Stimulated activated CD8-positive, alpha-beta memory T cell treated with anti-CD3 and anti-CD28 coated beads, Interleukin-15, amount 100 ng/mL, for 48 hours (primary cell): ENCODE results near the gene ADGRG6.
"Not testable (repeated sequence)": the region's sequence is repeated elsewhere in the genome, so short reads cannot be mapped to it uniquely, and the experiment has no call there.

Source experiments
- DNase-seq, 2 donors: peaks; one replicate each; pipeline ENCODE4 v3.0.0-alpha.2; 2020; ENCODE audit warnings: low read depth in 2 of 2

Gene ADGRG6

DNA sequence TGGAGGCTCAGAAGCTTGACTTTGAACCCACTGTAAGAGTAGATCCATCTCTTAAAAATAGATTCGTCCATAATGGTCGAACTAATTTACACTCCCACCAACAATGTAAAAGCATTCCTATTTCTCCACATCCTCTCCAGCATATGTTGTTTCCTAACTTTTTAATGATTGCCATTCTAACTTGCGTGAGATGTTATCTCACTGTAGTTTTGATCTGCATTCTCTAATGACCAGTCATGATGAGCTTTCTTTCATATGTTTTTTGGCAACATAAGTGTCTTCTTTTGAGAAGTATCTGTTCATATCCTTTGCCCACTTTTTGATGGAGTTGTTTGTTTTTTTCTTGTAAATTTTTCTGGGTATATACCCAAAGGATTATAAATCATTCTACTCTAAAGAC is 44.4 kb downstream of the ADGRG6 start:
- DNase-seq, result not testable (repeated sequence)

DNA sequence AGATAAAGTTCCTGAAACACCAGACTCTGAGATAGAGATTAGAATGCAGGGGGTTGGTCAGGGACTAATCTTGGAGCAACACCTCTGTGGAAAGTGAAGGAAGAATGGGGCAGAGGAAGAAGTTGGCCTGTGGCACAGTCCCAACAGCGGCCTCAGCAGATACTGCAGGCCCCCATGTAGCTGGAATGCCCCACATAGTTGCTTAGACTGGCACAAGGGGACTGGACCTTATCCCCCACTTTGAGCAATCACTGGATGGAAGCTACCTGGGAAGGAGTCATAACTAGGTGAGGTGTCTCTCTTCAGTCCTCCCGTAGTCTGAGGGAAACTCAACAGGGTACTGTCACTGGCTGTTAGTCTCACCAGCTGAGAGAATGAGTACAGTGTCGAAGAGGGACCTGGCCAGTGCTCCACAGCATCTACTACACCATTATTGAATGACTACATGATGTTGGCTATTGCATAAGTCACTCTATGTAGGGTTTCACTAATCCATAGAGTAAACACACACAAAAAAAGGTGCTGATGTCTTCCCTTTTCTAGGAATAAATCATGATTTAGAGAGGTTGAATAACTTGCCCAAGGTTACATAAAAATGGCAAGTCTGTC is 47.5 kb downstream of the ADGRG6 start:
- no peak for DNase-seq

DNA sequence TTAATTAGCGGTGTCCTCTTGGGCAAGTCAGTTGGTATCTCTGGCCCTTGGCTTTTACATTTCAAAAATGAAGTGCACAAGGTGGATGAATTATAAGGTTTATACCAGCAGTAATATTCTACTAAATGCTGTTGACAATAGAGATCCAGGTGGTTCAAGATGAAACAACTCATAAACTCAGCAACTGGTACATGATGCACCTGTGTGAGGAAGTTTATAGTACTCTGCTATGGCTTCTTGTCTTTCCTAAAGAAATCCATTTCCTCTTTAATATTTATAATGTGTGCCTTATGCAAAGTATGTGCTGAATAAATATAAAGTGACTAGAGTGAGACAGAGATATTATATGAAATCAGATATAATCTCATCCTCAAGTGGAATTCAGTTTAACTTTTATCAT is 48.5 kb downstream of the ADGRG6 start:
- DNase-seq, result no peak

DNA sequence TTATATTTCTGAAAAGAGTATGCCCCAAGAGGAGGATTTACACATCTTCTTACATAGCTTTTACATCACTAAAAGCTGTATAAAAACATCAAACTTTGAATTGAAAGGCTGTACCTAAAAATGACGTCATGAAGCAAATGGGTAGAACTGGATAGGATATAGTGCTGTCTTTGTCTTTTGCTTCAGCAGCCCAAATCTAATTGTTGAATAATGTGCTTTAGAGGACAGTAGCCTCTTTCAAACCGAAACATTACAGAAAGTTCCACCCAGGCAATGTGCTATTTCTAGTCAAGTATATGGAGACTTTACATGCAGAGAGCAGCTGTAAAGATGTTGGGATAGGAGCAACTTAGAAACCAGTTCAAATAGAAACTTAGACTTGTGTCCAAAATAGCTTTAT is 51.9 kb downstream of the ADGRG6 start:
- DNase-seq, result no peak

DNA sequence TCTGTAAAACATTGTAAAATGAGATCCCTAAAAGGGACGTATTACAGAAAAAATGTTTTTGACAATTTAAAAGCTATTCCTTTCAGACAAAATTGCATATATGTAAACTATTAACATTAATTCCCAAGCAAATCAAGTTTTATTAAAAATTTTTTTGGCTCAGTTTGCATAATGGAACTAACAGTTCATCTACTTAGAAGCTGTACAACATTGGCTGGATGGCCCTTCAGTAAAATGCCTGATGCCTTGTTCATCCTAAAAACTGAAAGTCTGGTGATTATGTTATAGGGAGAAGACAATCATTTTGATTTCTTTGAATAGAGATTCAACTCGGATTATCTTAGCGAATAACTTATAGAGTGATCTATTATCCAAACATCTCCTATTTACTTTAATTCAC is 52.8 kb downstream of the ADGRG6 start:
- no peak for DNase-seq

DNA sequence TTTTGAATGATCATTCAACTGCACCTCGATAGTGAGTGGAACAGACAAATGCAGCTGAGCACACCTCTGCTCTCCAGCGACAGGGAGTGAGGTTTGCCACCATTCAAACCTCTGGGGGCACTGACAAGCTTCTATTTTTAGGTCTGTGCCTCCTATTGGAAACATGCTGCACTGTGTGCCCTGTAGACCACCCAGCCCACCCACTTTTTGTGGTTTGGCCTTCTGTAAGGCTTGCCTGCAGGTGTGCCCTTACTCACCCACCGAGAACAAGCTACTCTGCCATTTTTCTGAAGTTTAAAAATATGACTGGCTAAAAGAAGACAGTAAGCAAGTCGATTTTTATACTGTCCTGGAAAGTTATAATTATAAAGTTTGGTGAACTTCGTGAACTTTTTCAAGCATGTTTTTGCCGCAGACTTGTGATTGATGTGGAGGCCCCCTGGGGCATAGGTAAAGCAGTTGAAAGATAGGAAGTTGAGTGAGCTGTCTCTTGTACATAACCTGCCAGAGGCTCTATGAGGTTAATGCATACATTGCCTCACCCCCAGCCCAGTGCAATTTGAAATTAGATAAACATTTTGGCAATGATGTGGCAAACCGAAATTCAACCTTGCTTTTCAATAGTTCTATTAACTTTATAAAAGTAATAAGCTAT is 53.8 kb downstream of the ADGRG6 start:
- peak in 1 of 2 donors; percentile 8 for DNase-seq

DNA sequence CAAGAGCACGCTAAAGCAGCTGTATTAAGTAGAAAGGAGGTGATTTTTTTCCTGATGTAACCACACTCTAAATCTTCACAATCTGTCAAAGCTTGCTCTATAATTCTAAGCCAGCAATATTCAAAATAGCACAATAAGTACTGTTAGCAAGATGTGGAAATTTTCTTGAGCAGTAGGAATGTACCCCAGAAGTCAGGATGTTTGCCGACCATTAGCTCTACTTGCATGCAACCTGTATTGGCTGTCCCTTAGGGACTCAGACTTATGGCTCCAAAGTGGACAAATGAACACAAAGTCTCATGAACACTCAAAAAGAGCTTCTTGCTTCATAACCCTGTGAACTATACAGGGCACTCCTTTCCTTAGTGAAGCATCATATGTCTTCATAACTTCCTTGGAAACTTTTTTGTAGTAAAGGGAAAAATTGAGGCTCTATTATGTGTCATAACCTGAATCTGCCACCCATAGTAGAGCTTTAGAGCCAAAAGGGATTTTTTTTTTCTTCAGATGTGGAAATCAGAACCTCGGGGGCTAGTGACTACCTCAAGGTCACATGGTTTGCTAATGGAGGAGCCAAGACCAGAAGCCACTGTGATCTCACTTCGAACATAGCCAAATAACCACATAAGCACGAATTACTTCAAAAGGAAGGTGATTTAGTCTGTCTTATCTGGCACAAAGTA is 54.5 kb downstream of the ADGRG6 start:
- DNase-seq, result no peak

DNA sequence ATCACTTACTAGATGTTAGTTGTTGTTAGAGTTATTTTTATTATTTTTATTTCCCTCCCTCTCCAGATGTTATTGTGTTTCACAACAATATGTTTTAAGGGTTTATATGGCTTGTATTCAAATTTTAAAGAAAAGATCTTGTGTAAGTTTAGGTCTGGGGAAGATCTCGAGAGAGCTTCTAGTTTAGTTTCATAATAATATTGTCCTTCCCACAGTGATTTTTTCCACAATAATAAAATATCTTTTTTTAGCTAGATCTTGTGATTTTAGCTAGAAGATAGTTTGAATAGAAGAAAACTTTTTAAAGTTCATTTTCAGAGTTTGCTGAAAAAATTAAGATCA is 55.0 kb downstream of the ADGRG6 start:
- DNase-seq, result no peak

DNA sequence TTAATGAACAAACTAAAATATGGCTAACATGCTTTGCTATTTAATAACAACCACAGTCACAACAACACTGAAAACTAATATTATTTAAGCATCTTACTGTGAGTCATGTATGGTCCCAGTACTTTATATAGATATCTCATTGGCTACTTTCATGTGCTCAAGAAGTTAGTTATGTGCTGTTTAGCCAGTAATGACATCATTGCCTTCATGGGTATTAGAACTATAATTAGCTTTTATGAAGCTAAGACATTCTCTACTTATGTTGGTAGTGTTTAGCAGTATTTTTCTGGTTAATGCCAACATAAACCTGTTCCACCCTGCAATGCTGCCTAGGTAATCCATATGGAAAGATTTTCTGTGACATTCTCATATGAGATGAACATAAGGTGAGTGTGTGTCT is 56.1 kb downstream of the ADGRG6 start:
- DNase-seq, result no peak

DNA sequence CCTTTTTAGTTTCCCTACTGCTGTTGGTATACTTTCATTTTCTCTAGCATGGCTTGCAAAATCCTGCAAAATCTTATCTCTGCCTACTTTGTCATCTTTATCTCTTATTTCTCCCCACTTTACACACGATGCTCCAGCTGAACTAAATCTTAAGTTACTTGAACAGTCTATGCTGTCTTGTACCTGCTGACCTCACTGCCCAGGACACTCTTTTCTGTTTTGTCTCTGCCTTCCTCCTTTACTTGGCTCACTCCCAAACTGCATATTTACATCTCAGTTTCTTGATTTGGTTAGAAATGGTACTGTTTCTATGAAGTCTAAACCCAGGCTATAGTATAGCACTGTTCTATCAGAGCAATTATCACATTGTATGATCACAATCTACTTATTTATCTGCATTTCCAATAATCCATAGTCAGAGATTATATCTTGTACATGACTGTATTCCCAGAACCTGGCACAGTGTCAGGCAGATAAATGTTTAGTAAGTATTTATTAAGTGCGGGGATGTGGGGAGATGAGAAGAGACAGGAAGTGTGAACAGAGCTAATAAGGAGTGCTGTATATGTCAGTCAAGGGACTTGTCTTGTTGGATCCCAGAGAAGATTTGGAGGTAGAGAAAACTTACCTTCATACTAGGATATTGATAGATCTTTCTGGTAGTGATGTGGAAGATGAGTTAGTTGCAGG is 57.6 kb downstream of the ADGRG6 start:
- DNase-seq, result no peak

DNA sequence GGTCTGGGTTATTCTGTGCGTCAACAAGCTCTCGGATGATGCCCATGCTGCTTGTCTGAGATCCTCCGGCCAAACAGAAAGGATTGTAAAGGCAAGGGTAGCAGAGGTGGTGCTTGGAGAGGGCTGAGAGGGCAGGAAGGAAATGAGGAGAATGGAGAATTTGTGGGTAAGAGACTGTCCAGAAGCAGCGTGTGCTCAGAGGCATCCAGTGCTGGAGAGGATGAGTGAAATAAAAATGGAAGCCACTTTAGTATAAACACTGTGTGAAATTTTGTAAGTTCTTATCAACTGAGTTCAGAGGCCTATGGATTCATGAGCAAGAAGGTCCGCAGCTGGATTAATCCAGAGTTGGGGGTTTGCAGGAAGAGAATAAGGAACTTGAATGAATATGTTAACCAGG is 59.5 kb downstream of the ADGRG6 start:
- DNase-seq, result no peak

DNA sequence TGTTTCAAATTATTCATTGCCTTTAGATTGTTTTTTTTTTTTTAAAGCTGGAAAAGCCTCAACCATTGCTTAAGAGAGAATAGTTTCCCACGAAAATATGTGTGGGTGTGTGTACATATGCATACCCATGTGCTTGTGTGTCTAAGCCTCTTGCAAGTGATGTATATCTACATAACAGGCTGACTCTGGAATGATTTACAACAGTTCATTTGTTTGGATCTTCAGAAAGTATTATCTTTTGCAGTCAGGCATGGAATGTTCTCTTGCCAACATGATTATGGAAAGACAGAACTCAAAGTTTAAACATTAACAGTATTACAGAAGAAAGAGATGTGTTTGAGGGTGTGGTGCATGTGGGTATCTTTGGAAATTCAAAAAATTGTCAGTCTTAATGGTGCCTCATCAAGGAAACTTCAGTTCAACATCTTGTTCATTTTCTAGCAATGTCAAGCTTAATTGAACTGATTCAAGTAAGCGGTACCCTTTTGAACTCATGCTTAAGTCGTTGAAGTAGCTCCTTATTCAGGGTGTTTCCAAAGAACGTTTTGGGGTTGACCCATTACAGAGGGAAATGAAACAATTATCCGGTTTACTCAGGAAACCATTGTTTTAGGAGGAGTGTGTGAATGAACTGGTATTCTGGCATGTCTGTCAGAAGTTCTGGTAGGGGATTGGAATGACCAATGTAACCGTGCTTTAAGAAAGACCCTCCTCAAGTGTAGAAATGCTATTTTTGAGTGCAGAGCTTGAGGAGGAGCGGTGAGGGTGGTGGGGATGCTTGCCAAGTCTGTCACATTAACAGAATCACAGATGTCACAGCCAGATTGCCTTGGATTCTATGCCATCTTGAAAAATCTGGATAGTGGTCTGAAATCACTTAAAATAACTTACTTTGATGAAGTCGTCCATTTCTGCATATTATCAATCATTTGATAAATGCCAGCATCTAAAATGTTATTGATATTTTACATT is 60.3 kb downstream of the ADGRG6 start:
- DNase-seq, result no peak

DNA sequence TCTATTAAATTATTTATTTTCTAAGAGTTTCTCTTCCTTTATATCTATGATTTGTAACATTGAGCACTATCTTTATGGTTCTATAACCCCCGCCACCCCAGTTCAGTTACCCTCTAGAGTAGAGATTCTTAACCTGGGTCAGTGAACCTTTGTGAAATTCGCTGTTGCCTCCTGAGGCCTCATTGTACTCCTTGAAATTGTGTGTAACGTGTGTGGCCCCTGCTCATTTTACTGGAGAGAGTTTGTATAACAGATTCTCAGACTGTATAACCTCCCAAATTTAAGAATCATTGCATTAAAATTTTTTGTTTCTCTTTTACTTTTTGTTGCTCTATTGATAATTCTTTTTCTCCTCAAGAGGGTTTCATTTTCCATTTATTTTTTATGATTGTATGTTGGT is 65.3 kb downstream of the ADGRG6 start:
- no peak for DNase-seq

DNA sequence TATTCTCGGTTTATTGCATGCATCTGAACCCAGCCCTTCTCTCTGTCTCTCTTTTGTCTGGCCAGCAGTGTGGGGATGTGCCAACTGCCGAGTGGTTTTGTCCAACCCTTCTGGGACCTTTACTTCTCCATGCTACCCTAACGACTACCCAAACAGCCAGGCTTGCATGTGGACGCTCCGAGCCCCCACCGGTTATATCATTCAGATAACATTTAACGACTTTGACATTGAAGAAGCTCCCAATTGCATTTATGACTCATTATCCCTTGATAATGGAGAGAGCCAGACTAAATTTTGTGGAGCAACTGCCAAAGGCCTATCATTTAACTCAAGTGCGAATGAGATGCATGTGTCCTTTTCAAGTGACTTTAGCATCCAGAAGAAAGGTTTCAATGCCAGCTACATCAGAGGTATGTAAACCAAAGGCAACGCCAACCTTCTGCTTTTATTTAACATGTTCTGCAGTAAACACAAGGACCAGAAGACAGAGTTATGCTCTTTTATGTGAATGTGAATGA is 65.8 kb downstream of the ADGRG6 start:
- DNase-seq, result no peak

DNA sequence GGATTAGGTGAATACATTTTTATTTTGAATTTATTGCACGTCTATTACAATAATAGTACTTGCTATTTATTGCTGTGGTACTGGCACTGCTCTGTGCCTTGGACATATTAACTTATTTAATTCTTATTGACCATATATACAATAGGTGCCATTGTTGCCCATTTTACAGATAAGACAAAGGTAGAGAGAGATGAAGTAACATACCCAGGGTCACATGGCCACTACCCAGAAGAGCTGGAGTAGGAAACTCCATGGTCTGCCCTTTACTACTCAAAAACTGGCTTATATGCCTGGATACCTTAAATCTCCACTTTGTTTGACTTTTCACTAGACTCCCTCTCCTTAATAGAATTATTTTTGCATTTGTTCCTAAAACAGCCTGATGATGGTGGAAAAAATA is 67.5 kb downstream of the ADGRG6 start:
- DNase-seq, result no peak

DNA sequence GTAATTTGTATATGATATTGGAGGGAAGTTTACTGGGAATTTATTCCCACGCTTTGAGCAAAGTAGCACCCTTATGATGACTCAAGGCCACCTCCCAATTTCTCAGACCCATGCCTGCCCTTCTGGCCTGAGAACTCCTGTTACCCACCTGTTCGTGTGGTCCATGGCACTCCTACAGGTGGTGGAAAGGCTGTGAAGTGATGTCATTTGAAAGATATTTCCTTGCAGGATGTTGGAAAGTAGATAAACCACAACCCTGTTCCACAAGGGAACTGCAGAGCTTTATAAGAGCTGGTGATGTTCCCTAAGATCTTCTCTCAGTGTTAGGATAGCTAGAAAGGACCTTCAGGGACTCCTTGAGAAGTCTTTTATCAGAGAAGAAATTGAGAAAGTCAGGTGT is 70.5 kb downstream of the ADGRG6 start:
- DNase-seq, result no peak

DNA sequence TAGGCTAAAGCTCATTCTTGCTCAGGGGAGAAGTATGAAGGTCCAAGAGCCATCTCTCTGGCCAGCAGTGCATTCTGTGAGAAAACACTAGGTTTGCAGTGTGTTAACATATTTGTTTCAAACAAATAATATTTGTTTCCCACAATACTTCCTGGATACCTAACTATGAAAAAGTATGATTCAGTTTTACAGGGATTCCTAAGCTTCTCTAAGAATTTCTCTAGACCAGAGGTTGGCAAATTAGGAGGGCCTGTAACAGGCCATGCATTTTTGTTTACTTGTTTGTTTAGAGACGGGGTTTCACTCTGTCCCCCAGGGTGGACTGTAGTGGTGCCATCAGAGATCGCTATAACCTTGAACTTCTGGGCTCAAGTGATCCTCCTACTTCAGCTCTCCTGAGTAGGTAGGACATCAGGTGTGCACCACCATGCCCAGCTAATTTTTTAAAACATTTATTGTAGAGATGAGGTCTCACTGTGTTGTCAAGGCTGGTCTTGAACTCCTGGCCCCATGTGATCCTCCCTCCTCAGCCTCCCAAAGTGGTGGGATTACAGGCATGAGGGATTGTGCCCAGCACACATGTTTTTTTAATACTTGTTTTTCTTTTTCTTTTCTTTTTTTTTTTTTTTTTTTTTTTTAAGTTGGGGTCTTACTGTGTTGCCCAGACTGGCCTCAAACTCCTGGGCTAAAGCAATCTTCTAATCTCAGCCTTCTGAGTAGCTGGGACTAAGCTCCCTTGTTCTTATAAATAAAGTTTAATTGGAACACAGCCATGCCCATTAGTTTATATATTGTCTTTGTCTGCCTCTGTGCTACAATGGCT is 71.7 kb downstream of the ADGRG6 start:
- no peak for DNase-seq

DNA sequence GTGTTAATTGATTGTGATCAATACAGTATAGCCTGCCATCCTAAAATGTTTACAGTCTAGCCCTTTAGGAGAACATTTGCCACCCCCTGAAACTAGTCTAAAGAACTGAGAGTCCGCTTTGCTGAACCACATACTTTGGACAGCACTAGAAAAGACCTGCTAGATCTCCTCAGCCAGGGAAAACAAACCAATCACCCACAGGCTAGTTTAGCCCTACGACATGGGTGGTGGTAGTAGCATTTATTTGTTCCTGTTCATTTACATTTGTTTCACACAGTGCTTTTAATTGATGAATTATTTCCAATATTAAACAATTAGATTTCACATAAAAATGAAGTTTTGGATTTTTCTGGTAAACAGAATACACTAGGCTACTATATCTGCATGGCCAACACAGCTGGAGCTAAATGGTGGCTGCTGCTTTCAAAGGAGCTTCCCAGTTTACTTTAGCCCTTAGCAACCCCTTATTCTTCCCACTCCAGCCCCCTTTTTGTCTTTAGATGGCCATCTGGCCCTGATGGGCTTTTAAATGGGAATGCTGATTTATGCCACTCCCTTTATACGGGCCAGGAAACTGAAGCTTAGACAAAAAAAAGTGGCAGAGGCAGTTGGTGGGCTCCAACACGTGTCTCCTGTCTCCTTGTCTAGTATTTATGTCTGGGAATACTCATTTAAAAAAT is 72.4 kb downstream of the ADGRG6 start:
- DNase-seq, result no peak

DNA sequence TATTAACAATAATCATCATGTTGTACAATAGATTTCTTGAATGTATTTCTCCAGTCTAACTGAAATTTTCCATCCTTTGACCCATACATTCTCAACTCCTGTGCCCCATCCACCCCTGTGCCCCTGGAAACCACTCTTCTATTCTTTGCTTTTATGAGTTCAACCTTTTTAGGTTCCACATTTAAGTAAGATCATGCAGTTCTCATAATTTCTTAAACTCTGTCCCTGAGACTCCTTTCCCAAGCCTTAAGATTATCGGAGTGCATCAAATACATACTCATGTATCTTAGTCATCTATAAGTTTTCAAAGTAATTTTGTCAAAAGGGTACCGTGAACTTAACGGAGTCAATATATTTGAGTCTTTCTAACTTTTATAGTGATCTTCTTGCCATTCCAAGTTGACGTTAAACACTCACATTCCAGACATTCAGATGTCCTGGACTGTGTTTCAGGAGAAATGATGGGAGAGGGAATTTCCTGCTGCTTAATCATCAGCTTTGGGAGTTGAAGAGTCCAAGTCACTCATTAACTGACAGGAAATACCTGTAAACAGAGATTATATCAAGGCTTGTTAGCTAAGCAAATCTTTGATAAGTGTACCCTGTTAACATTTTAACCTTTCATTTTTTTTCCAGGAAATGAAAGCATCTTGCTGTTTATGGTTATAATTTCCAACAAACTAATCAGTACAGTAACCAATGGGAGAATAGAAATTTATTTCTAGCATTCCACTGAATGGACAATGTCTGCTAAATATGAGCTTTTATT is 73.3 kb downstream of the ADGRG6 start:
- no peak for DNase-seq
